ENCODE data around the gene ZGPAT.
A peak's percentile ranks its signal among the peaks of the same experiment; 100 is the strongest.

Gene ZGPAT

GRCh38 chr20:63701051-63701328, 6.8 kb upstream of the ZGPAT start:
- Histone ChIP-seq H3K9me3 (ENCODE audit: control insufficient read depth in 1 of 2, low read length in 2 of 2) (no peaks in the 10 kb centered on the region), H3K27me3 (ENCODE audit: low read depth, low read length) (no peaks in the 10 kb centered on the region), H3K27ac (ENCODE audit: low read length) (no peak overlapping the region), H3K4me1 (ENCODE audit: control insufficient read depth in 1 of 2, insufficient read depth in 2 of 2, low read length in 2 of 2) (peaks cover 0 to 20% of the 10 kb centered on the region in 2 donors), H3K36me3 (ENCODE audit: control insufficient read depth in 1 of 2, insufficient read depth in 2 of 2, low read length in 2 of 2) (peaks cover 14 to 29% of the 10 kb centered on the region in 2 donors), H3K4me3 (ENCODE audit: low read depth in 1 of 2, low read length in 2 of 2) (no peak overlapping the region)

- H3K4me1 ChIP-seq (ENCODE audit: control insufficient read depth in 1 of 2, insufficient read depth in 2 of 2, low read length in 2 of 2): peaks cover 4 to 25% of the 10 kb centered on the region in 2 donors
- H3K4me3 ChIP-seq (ENCODE audit: low read depth in 1 of 2, low read length in 2 of 2): no peak overlapping the region
- H3K9me3 ChIP-seq (ENCODE audit: control insufficient read depth in 1 of 2, low read length in 2 of 2): no peaks in the 10 kb centered on the region
- H3K27ac ChIP-seq (ENCODE audit: low read length): no peak overlapping the region
- H3K27me3 ChIP-seq (ENCODE audit: low read depth, low read length): no peaks in the 10 kb centered on the region
- H3K36me3 ChIP-seq (ENCODE audit: control insufficient read depth in 1 of 2, insufficient read depth in 2 of 2, low read length in 2 of 2): peaks cover 19 to 33% of the 10 kb centered on the region in 2 donors
Measured at GRCh38 chr20:63701329-63702035, 6.4 kb upstream of the ZGPAT start.

GRCh38 chr20:63702036-63702665, 5.7 kb upstream of the ZGPAT start:
- Histone ChIP-seq H3K9me3 (ENCODE audit: control insufficient read depth in 1 of 2, low read length in 2 of 2) (no peaks in the 10 kb centered on the region), H3K4me3 (ENCODE audit: low read depth in 1 of 2, low read length in 2 of 2) (no peak overlapping the region), H3K4me1 (ENCODE audit: control insufficient read depth in 1 of 2, insufficient read depth in 2 of 2, low read length in 2 of 2) (peaks cover 6 to 25% of the 10 kb centered on the region in 2 donors), H3K27ac (ENCODE audit: low read length) (no peak overlapping the region), H3K27me3 (ENCODE audit: low read depth, low read length) (no peaks in the 10 kb centered on the region), H3K36me3 (ENCODE audit: control insufficient read depth in 1 of 2, insufficient read depth in 2 of 2, low read length in 2 of 2) (peaks cover 19 to 35% of the 10 kb centered on the region in 2 donors)

- no peak overlapping the region for H3K4me3 ChIP-seq (ENCODE audit: low read depth in 1 of 2, low read length in 2 of 2)
- H3K27ac ChIP-seq (ENCODE audit: low read length): no peak overlapping the region
- no peaks in the 10 kb centered on the region for H3K27me3 ChIP-seq (ENCODE audit: low read depth, low read length)
- H3K4me1 ChIP-seq (ENCODE audit: control insufficient read depth in 1 of 2, insufficient read depth in 2 of 2, low read length in 2 of 2): peaks cover 6 to 23% of the 10 kb centered on the region in 2 donors
- peaks cover 19 to 35% of the 10 kb centered on the region in 2 donors for H3K36me3 ChIP-seq (ENCODE audit: control insufficient read depth in 1 of 2, insufficient read depth in 2 of 2, low read length in 2 of 2)
- H3K9me3 ChIP-seq (ENCODE audit: control insufficient read depth in 1 of 2, low read length in 2 of 2): no peaks in the 10 kb centered on the region
Measured at GRCh38 chr20:63702751-63703470, 4.9 kb upstream of the ZGPAT start.

GRCh38 chr20:63703471-63703975, 4.3 kb upstream of the ZGPAT start:
- Histone ChIP-seq H3K36me3 (ENCODE audit: control insufficient read depth in 1 of 2, insufficient read depth in 2 of 2, low read length in 2 of 2) (peaks cover 19 to 35% of the 10 kb centered on the region in 2 donors), H3K27ac (ENCODE audit: low read length) (no peak overlapping the region), H3K4me1 (ENCODE audit: control insufficient read depth in 1 of 2, insufficient read depth in 2 of 2, low read length in 2 of 2) (peaks cover 6 to 21% of the 10 kb centered on the region in 2 donors), H3K9me3 (ENCODE audit: control insufficient read depth in 1 of 2, low read length in 2 of 2) (no peaks in the 10 kb centered on the region), H3K4me3 (ENCODE audit: low read depth in 1 of 2, low read length in 2 of 2) (no peak overlapping the region), H3K27me3 (ENCODE audit: low read depth, low read length) (no peaks in the 10 kb centered on the region)

- Histone ChIP-seq H3K27ac (ENCODE audit: low read length) (no peak overlapping the region), H3K4me3 (ENCODE audit: low read depth in 1 of 2, low read length in 2 of 2) (no peak overlapping the region), H3K27me3 (ENCODE audit: low read depth, low read length) (no peaks in the 10 kb centered on the region), H3K4me1 (ENCODE audit: control insufficient read depth in 1 of 2, insufficient read depth in 2 of 2, low read length in 2 of 2) (peaks cover 9 to 25% of the 10 kb centered on the region in 2 donors), H3K9me3 (ENCODE audit: control insufficient read depth in 1 of 2, low read length in 2 of 2) (no peaks in the 10 kb centered on the region), H3K36me3 (ENCODE audit: control insufficient read depth in 1 of 2, insufficient read depth in 2 of 2, low read length in 2 of 2) (peaks cover 19 to 35% of the 10 kb centered on the region in 2 donors)
Measured at GRCh38 chr20:63703976-63704748, 3.7 kb upstream of the ZGPAT start.

- peaks cover 9 to 31% of the 10 kb centered on the region in 2 donors for H3K4me1 ChIP-seq (ENCODE audit: control insufficient read depth in 1 of 2, insufficient read depth in 2 of 2, low read length in 2 of 2)
- H3K27me3 ChIP-seq (ENCODE audit: low read depth, low read length): no peaks in the 10 kb centered on the region
- H3K36me3 ChIP-seq (ENCODE audit: control insufficient read depth in 1 of 2, insufficient read depth in 2 of 2, low read length in 2 of 2): peaks cover 19 to 35% of the 10 kb centered on the region in 2 donors
- no peak overlapping the region for H3K27ac ChIP-seq (ENCODE audit: low read length)
- no peak overlapping the region for H3K4me3 ChIP-seq (ENCODE audit: low read depth in 1 of 2, low read length in 2 of 2)
- no peaks in the 10 kb centered on the region for H3K9me3 ChIP-seq (ENCODE audit: control insufficient read depth in 1 of 2, low read length in 2 of 2)
Measured at GRCh38 chr20:63704749-63705117, 3.1 kb upstream of the ZGPAT start.

GRCh38 chr20:63705232-63706026, 2.4 kb upstream of the ZGPAT start:
- Histone ChIP-seq H3K27me3 (ENCODE audit: low read depth, low read length) (no peaks in the 10 kb centered on the region), H3K4me3 (ENCODE audit: low read depth in 1 of 2, low read length in 2 of 2) (no peak overlapping the region), H3K4me1 (ENCODE audit: control insufficient read depth in 1 of 2, insufficient read depth in 2 of 2, low read length in 2 of 2) (peaks cover 9 to 31% of the 10 kb centered on the region in 2 donors), H3K36me3 (ENCODE audit: control insufficient read depth in 1 of 2, insufficient read depth in 2 of 2, low read length in 2 of 2) (peaks cover 21 to 41% of the 10 kb centered on the region in 2 donors), H3K27ac (ENCODE audit: low read length) (peak overlapping the region; percentile 75), H3K9me3 (ENCODE audit: control insufficient read depth in 1 of 2, low read length in 2 of 2) (no peaks in the 10 kb centered on the region)

- Histone ChIP-seq H3K9me3 (ENCODE audit: control insufficient read depth in 1 of 2, low read length in 2 of 2) (no peaks in the 10 kb centered on the region), H3K4me1 (ENCODE audit: control insufficient read depth in 1 of 2, insufficient read depth in 2 of 2, low read length in 2 of 2) (peaks cover 9 to 31% of the 10 kb centered on the region in 2 donors), H3K4me3 (ENCODE audit: low read depth in 1 of 2, low read length in 2 of 2) (peak overlapping the region; percentile 65 to 92), H3K27ac (ENCODE audit: low read length) (peak overlapping the region; percentile 75), H3K27me3 (ENCODE audit: low read depth, low read length) (no peaks in the 10 kb centered on the region), H3K36me3 (ENCODE audit: control insufficient read depth in 1 of 2, insufficient read depth in 2 of 2, low read length in 2 of 2) (peaks cover 23 to 48% of the 10 kb centered on the region in 2 donors)
Measured at GRCh38 chr20:63706027-63706695, 1.7 kb upstream of the ZGPAT start.
